Measurements from ENCODE around the gene ATP8A2.

DNA sequence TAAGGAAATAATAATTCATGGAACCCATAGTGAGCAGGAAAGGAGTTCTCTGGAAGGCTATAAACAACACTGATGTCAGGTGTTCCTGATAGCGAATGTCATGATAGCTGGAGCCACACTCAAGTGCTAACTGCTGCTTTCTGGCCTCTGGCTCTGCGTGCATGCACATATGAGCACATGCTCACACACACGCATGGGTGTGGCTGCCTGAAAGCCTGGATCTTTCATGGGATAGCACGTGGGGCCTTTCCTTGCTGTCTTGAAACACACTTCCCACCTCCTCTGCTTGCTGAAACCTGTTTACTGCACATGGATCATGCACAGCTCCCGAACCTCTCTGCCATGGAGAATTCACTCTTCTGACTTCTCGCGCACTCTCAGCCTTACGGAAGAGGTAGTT, 207.4 kb downstream of the ATP8A2 start:
- no peak for TF ChIP-seq ZNF263 (CRISPR knock-in tag; IDR thresholded peaks at IDR 0.05; ENCODE audit: borderline replicate concordance)
- no peak for TF ChIP-seq CTCF (IDR thresholded peaks at IDR 0.05 in 2 of 3, conservative IDR thresholded peaks at IDR 0.05 in 1 of 3; ENCODE audit: insufficient read depth in 2 of 3, low read depth in 1 of 3, low read length in 3 of 3)
- TF ChIP-seq ZBTB8A (IDR thresholded peaks at IDR 0.05; ENCODE audit: partially characterized antibody) = no peak
- TF ChIP-seq KDM1A (IDR thresholded peaks at IDR 0.05) = no peak
- TF ChIP-seq ZBTB26 (CRISPR knock-in tag; IDR thresholded peaks at IDR 0.05) = no peak
- TF ChIP-seq RBM25 (IDR thresholded peaks at IDR 0.05; ENCODE audit: low read depth, low read length, severe bottlenecking) = no peak
- no peak for TF ChIP-seq ZNF24 (IDR thresholded peaks at IDR 0.05)
- TF ChIP-seq, protein P1, sequence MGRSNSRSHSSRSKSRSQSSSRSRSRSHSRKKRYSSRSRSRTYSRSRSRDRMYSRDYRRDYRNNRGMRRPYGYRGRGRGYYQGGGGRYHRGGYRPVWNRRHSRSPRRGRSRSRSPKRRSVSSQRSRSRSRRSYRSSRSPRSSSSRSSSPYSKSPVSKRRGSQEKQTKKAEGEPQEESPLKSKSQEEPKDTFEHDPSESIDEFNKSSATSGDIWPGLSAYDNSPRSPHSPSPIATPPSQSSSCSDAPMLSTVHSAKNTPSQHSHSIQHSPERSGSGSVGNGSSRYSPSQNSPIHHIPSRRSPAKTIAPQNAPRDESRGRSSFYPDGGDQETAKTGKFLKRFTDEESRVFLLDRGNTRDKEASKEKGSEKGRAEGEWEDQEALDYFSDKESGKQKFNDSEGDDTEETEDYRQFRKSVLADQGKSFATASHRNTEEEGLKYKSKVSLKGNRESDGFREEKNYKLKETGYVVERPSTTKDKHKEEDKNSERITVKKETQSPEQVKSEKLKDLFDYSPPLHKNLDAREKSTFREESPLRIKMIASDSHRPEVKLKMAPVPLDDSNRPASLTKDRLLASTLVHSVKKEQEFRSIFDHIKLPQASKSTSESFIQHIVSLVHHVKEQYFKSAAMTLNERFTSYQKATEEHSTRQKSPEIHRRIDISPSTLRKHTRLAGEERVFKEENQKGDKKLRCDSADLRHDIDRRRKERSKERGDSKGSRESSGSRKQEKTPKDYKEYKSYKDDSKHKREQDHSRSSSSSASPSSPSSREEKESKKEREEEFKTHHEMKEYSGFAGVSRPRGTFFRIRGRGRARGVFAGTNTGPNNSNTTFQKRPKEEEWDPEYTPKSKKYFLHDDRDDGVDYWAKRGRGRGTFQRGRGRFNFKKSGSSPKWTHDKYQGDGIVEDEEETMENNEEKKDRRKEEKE (IDR thresholded peaks at IDR 0.05; ENCODE audit: borderline replicate concordance in 1 of 2, control insufficient read depth in 1 of 2, low read depth in 2 of 2, low read length in 1 of 2) = no peak
- no peak for TF ChIP-seq JUN (IDR thresholded peaks at IDR 0.05; ENCODE audit: borderline replicate concordance, low read depth, low read length)
- no peak for TF ChIP-seq JUN (CRISPR knock-in tag; IDR thresholded peaks at IDR 0.05; ENCODE audit: borderline replicate concordance)
- TF ChIP-seq HNRNPH1 (optimal IDR thresholded peaks at IDR 0.05; ENCODE audit: low read depth, low read length) = no peak
- TF ChIP-seq SP1 (CRISPR knock-in tag; IDR thresholded peaks at IDR 0.05) = no peak
- no peak for TF ChIP-seq ZSCAN29 (IDR thresholded peaks at IDR 0.05)
- no peak for TF ChIP-seq KAT2B (IDR thresholded peaks at IDR 0.05; ENCODE audit: low read depth, low read length)
- no peak for TF ChIP-seq ZNF398 (CRISPR knock-in tag; IDR thresholded peaks at IDR 0.05)

Measured in K562 (cell line).